HG03025 (cell line): ENCODE results near the gene TMCC3.
"Not testable (repeated sequence)": the region's sequence is repeated elsewhere in the genome, so short reads cannot be mapped to it uniquely, and the experiment has no call there.

Experiments
- ATAC-seq: cut with Tn5 transposase; IDR thresholded peaks from one replicate; pipeline ENCODE4 v1.9.1; 2021; ENCODE audit warnings: mild to moderate bottlenecking, moderate library complexity; ENCODE audit not compliant: unreplicated experiment, low FRiP score

The TMCC3 gene

DNA sequence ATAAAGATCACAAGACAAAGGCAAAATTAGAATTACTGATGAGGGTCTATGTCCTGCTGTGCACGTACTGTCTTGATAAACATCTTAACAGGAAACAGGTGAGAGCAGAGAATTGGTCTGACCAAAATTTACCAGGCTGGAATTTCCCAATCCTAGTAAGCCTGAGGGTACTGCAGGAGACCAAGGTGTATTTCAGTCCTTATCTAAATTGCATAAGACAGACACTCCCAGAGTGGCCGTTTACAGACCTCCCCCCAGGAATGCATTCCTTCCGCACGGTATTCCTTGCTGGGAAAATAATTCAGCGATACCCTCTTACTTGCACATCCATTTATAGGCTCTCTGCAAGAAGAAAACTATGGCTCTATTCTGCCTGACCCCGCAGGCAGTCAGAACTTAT is 43.5 kb downstream of the TMCC3 start:
- ATAC-seq = not testable (repeated sequence)

DNA sequence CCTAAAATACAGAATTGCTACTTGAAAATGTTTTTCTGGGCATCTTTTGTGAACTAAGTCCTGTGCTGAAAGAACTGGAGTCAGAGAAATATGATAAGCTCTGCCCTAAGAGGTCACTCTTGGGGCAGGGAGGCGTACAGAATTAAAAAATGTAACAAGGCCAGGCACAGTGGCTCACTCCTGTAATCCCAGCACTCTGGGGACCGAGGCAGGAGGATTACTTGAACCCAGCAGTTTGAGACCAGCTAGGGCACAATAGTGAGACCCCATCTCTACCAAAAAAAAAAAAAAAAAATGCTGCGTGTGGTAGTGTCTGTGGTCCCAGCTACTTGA is 46.0 kb downstream of the TMCC3 start:
- ATAC-seq = no peak

DNA sequence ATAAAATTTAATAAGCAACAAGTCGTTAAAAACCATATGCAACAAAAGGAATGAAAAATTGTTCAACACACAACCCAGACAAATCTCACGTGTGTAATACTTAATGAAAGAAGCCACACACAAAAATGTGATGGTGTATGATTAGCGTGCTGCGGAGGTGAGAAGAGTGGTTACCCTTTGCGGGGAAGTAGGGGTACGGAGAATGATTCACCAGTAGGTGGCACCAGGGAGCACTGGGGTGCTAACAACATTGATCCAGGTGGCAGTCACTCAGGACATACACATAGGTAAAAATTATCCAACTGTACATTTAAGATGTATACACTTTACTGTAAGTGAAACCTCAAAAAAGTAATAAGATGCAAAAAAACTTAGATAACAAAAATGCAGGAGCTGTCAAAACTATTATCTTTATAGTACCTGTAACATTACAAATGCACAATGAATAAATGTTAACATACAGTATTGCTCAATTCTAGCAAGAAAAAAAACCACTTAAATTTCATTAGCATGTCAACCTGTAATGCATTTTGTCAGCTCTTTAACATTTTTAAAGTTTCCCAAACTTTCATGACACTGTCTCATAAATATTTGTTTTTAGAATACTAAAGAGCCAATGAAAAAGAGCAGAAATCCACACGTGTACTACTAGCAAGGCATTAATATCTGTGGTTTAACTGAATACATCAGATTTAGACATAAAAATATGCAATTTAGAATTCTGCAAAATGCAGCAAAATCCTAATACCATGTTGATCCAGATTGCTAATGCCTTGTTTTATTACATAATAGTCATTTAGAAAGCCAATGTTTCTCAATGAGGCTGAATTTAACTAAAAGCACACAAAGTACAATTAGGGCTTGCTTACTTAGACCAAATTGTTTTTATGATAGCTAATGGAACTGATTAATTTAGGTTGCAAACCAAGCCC is 46.7 kb downstream of the TMCC3 start:
- ATAC-seq = no peak

DNA sequence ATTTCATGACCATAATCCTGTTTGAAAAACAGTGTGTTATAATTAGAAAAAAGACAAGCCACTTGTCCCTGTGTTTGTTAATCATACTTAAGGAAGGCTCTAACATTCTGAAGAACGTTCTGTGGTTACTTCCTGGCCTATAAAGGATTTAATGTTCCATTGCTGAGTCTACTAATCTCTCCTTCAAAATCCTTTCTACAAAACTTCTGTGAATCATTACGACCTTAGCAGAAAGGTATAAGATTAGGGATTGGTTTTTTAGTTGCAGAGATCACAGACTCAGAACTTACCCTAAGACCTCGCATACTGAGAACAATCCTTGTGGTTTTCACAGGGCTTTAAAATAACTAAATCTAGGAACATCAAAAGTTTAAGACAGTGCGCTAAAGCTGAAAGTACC is 48.3 kb downstream of the TMCC3 start:
- ATAC-seq = no peak

DNA sequence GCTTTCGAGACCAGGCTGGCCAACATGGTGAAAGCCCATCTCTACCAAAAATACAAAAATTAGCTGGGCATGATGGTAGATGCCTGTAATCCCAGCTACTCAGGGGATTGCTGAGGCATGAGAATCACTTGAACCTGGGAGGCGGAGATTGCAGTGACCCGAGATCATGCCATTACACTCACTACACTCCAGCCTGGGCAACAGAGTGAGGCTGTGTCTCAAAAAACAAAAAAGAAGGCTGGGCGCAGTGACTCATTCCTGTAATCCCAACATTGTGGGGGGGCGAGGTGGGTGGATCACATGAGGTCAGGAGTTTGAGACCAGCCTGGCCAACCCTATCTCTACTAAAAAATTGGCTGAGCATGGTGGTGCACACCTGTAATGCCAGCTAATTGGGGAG is 49.0 kb downstream of the TMCC3 start:
- not testable (repeated sequence) for ATAC-seq

DNA sequence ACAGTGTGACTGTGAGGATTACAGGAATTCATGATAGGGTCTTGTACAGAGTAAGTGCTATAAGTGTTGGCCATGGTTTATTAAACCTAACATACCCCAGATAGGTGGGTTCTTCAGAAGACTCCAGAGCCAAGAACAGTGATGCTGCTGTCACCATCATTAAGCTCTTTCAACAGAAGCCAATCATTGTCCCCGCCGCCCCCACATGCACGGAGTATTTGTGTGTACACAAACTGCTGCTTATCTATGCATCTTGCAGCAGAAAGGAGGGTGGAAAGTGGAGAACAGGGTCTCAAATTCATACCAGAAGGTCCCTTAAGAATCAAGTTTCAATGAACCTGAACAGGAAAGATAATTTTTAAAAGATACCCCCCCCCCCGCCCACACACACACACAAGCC is 51.2 kb downstream of the TMCC3 start:
- no peak for ATAC-seq

DNA sequence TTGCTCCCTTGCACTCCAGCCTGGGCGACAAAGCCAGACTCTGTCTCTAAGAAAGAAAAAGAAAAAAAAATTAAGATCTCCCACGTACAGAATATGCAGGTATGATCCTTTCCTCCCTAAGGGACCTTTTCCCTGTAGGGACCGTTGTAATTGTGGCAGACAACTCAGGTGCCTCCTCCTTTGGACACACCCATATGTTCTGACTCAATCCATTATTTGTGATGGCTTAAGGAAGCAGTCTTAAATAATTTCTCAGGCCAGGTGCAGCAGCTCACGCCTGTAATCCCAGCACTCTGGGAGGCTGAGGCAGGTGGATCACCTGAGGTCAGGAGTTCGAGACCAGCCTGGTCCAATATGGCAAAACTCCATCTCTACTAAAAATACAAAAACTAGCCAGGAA is 53.1 kb downstream of the TMCC3 start:
- no peak for ATAC-seq

DNA sequence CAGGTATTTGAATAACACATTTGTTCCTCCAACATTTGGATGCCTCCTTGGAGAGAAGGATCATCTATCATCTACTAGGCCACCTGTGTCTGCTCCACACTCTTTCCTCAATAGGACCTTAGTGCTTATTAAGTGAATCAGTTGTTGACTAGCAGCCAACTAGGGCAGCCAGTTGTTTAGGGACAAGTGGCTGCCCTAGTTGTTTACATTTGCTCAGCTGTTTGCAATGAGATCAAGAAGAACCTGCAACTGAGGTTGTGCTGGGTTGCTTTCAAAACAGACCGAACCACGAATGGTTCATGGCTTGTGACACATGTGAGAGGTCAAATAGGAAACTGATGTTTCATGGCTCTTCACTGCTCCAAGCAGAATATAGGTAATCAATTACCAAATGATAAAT is 53.8 kb downstream of the TMCC3 start:
- ATAC-seq = no peak

DNA sequence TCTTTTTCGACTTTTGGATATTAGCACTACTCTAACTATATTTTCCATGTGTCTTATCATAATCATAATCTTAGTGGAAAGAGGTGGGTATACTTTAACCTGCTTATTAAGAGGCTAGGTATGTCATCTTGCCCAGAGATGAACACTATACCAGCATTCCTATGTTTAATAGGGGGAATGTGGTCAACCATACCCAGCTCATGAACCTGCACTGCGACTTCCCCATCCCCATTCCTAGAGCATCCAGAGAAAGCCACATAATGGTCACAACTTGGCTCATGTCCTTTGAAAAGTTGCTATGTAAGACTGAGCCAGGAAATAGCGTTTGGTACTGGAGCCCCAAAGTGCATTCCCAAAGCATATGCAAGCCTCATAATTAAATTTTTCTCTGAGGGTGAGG is 55.2 kb downstream of the TMCC3 start:
- no peak for ATAC-seq

DNA sequence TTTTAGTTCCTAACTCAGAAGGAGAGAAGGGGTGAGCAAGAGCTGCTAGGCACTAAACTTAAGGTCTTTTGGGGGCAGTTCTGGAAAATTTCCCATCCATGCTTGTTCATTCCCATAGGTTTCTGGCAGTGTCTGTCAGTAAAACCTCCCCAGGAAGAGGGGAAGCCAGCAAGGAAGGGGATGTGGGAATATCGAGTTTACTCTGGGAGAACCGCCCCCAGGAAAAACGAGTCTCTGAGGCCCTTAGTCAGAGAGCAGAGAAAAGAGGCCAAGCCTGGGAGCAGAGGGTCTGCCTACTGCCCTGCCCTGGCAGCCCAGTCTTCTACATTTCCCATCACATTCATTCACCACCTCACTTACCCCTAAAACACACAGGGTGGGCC is 55.9 kb downstream of the TMCC3 start:
- ATAC-seq = no peak

DNA sequence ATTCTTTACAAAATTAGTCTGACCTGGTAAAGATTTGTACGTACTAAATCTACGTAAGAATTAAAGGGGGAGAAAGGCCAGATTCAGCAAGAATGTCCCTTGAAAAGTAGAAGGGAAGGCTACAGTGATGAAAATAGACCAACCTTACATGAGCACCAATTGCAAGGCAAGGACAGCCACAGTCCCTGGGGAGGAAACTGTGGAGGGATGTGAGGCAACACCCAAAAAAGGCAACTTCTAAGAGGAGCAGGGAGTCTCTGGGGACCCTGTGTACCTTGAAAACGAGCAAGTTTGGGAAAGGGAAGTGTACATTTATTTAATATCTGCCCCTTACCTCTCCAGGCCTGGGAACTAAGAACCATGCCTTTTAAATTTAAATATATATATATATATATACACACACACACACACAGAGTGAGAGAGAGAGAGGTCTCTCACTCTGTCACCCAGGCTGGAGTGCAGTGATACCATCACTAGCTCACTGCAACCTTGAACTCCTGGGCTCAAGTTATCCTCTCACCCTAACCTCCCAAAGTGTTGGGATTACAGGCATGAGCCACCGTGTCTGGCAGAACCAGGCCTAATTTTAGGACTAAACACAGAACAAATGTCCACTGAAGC is 56.4 kb downstream of the TMCC3 start:
- ATAC-seq = no peak

DNA sequence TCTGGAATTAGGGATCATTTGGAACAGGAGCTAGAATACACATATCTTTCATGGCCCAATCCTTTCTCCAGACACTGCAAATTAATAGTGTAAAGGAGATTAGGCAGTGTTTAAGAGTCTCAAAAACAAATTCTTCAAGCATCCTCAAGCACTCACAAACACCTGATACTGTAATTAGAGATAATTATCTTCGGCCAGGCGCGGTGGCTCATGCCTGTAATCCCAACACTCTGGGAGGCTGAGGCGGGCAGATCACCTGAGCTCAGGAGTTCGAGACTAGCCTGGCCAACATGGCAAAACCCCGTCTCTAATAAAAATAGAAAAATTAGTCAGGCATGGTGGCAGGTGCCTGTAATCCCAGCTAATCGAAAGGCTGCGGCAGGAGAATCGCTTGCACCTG is 57.6 kb downstream of the TMCC3 start:
- ATAC-seq = not testable (repeated sequence)

DNA sequence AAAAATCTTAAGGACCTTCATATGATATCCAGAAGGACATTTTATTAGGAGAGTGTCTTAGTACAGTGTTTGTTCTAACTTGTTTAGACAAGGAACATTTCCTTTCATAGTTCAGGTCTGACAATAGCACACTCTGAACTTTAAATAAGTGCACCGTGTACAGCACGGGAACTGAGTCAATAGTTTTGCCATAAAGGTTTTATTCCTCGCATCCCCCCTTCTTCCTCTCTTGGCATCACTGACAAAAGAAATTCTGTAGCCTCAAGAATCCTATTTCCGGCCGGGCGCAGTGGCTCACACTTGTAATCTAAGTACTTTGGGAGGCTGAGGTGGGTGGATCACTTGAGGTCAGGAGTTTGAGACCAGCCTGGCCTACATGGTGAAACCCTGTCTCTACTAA is 58.3 kb downstream of the TMCC3 start:
- no peak for ATAC-seq

DNA sequence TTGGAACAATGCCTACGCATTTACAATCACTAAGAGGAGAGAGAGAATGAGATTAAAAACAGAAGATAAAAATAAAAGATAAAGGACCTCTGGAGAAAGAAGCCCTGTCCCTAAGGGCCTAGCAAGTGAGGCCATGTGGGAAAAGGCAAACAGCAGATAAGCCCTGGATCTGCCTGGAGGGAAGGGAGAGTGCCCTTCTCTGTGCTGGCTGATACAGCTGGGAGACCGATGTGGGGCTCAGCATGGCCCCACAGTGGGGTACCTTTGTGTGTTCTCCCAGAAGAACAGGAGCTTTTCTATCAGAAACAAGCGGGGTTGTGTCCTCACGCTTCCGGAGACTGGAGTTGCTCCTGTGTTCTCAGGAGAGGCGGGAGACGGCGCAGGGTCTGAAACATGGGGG is 59.9 kb downstream of the TMCC3 start:
- no peak for ATAC-seq

DNA sequence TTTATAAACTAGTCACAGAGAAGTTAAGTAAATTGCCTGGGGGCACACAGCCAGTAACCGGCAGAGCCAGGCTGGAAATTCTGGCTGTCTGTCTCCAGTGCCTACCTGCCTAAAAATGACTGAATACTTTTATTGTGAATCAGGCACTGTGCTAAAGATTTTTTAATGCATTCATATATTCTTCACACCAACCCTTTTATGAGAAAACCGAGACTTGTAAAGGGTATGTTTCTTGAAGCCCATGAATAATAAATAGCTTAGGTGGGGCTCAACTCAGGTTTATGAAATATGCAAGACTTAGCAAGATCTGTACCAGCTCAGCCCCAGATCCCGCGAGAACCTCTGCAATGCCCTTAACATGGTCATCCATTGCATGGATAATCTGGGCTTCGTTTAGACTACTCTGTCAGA is 60.8 kb downstream of the TMCC3 start:
- no peak for ATAC-seq

DNA sequence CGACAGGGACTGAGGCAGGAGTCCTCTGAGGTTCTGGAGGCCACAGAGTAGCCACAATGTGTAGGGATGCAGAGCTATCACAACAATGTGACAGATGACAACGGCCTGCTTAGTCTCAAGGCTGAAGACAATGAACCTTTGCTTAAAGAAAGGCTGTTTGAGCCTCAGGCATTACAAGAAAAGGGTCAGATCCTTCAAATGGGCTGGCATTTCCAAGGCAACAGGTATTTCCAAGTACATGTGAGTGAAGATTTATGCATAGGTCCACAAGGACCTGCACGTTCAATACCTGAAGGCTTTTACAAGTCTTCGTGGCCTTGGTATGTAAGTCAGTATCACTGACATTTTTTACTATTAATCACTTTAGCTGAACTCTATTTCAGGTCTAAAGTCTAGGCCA is 62.0 kb downstream of the TMCC3 start:
- ATAC-seq = no peak

DNA sequence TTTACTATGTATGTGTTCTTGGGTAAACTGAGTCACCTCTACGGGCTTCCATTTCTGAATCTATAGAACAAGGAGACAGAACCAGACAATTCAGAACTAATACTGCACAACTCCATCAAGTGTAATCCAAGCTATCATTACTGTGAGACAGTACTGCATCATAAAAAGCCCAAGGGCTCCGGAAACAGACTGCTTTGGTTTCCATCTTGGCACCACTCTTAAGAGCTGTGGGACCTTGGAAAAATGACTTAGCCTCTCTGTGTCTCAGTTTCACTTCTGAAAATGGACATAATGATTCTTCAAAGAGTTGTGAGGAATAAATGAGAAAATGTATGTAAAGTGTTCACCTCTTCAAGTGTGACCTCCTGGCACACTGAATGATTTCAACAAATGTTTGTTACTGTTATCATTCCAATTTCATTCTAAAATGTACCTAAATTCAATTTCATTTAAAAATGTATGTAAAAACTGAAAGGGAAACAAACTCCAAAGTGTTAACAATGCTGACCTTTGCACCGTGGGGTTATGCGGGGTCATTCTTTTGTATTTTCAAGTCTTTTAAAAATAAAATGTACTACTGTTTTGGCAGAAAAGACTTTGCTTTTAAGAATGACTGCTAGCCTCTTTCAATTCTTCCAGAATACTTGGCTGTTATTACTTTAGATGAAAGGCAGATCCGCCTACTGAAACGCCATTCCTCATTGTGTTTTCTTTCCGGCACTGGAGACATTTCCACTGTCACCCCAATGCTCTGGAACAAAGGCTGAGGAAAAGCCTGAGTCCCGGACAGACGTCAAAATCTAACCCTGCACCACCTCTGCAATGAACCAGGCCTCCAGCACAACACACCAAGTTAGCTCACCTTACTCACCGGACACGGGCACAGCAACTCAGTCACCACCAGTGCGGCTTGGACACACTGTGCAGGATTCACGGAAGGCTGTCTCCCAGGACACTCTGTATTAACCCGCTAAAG is 62.8 kb downstream of the TMCC3 start:
- ATAC-seq = no peak

DNA sequence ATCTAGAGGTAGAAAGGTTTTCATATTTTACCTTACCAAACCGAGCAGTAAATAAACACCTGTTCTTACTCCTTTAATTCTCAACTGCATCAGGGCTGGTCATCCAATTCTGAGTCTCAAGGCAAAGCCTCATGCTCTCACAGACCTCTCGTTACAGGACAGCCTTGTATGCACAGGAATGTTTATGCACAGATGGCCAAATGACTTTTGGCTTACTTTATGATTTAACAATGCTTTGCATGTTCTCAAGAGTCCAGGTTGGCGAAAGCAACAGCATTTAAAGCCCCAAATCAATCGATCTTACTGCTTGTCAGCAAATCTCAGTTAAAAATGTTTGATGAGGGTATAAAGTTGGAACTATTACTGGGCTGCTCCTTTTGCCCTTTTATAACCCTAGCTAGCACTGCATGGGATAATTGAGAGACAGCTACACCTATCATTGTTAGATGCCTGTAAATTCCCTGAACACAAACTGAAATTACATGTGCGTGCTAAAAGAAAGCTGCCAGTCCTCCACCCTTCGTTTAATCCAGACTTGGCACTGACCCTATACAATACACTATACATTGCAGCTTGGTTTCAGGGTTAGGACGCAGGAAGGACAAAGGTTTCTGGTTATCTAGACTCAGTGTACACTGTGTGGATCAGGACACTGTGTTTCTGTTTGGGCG is 63.6 kb downstream of the TMCC3 start:
- ATAC-seq = no peak

DNA sequence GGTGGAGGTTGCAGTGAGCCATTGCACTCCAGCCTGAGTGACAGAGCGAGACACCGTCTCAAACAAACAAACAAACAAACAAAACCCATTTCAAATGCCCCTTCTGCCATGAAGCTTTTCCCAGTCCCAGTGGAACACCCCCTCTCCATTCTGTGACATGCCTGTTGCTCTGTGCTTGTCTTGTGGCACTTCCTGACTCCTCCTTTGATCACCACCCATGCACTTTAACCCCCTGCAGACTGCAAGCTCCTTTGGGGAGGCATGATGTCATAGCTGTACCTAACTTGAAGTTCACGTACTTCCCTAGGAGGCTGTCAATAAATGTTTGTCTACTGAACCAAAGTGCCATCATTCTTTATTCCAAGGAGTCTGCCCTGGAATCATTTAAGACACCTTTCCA is 64.7 kb downstream of the TMCC3 start:
- ATAC-seq = no peak

DNA sequence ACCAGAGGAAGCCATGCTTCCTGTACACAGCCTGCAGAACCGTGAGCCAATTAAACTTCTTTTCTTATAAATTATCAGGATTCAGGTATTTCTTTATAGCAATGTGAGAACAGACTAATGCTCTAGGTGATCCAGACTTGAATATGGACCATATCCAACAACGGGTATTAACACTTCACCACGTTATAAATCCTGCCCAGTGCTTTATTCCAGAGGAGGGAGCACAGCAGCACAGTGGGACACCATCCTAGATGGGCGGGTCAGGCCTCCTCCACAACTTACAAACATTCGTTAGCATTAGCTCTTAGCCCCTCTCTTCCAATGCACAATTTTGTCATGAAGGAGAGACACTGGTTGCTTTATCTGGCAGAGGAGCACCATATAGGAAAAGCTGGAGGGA is 66.0 kb downstream of the TMCC3 start:
- ATAC-seq = no peak

DNA sequence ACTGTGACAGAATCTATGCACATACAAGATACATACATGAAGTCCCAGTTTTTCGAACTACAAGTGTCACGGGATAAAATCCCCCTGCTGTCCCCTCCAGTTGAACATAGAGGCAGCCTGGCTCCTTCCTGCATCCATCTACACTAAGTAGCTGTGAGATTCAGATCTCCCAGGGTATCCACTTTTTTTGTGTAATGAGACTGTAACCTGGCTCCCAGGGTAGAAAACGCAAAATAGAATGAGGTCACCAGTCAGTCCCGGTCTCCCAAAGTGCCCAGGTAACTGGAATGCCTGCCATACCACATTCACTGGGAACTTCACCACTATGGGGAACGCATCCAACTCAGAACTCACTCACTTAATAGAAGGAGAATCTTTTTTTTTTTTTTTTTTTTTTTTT is 67.8 kb downstream of the TMCC3 start:
- no peak for ATAC-seq
